Kidney (tissue), 14 donors: ENCODE data around the gene MRGPRD. TPM values are rescaled to one million over a fixed set of nuclear protein-coding genes. Genes with fewer than 3 reads are reported as not detected.

Source experiments
- DNase-seq, 5 donors: peaks; one replicate each; pipeline ENCODE4 v3.0.0-alpha.2; 2013 to 2020
- FAIRE-seq: peaks from 2 replicates; lab custom pipeline; 2012; peaks lifted over from hg19 to GRCh38; lab: Jason Lieb, UNC
- H3K27ac ChIP-seq, 2 donors: one replicate each; pipeline ENCODE4 v1.7.0; 2013; ENCODE audit warnings: low read depth in 2 of 2, low read length in 2 of 2, inconsistent platforms in 1 of 2
- H3K27me3 ChIP-seq: one replicate; pipeline ENCODE4 v1.7.1; 2013; ENCODE audit warnings: low read length, inconsistent platforms; ENCODE audit not compliant: control insufficient read depth, insufficient read depth
- H3K36me3 ChIP-seq, 3 donors: one replicate each; pipeline versions ENCODE4 v1.7.0 to v1.7.1; 2013; ENCODE audit warnings: low read length in 3 of 3, control low read depth in 1 of 3, inconsistent platforms in 1 of 3; ENCODE audit not compliant: insufficient read depth in 3 of 3, control insufficient read depth in 2 of 3
- H3K4me1 ChIP-seq, 3 donors: one replicate each; pipeline versions ENCODE4 v1.7.0 to v1.7.1; 2013; ENCODE audit warnings: low read length in 3 of 3, inconsistent platforms in 1 of 3, low read depth in 1 of 3; ENCODE audit not compliant: control insufficient read depth in 2 of 3, insufficient read depth in 2 of 3
- H3K4me3 ChIP-seq, 3 donors: one replicate each; pipeline versions ENCODE4 v1.7.0 to v1.8.1; 2013; ENCODE audit warnings: low read length in 3 of 3, control low read depth in 1 of 3, inconsistent platforms in 1 of 3
- H3K9ac ChIP-seq, 3 donors: one replicate each; pipeline versions ENCODE4 v1.7.0 to v1.7.1; 2013; ENCODE audit warnings: low read length in 3 of 3, control low read depth in 1 of 3, inconsistent platforms in 1 of 3
- H3K9me3 ChIP-seq, 3 donors: one replicate each; pipeline versions ENCODE4 v1.7.0 to v1.7.1; 2013; ENCODE audit warnings: low read length in 3 of 3, control low read depth in 1 of 3, inconsistent platforms in 1 of 3; ENCODE audit not compliant: control insufficient read depth in 2 of 3, insufficient read depth in 1 of 3
- CTCF ChIP-seq: IDR thresholded peaks from 3 replicates; pipeline ENCODE4 v1.5.1; 2012; ENCODE audit warnings: mild to moderate bottlenecking, moderate library complexity, borderline replicate concordance; ENCODE audit not compliant: insufficient read depth; ENCODE audit errors: extremely low read depth
- intact Hi-C: fragments of 100-400 bp; cut with DNase I; formaldehyde crosslinking; loops from one replicate; pipeline ENCODE4 v1.11.1; 2022
- polyA plus RNA-seq: library from polyadenylated mRNA; stranded (reverse); fragments of 350-450 nt; fragmentation: Illumina TruSeq; extraction: RNeasy Lipid Tissue Mini Kit (QIAGEN cat#74804); gene quantifications from one replicate; pipeline ENCODE4 v1.2.3, GENCODE V29; 2014; ENCODE audit warnings: low read depth, low replicate concordance; ENCODE audit not compliant: insufficient read depth
- total RNA-seq: library from RNA; stranded (reverse); fragmentation: NEBNext Ultra II Directional; extraction: Animal tissue kit (Norgen Biotek cat#: 25700); gene quantifications from one replicate; pipeline ENCODE4 v1.2.1, GENCODE V29; 2021
- donor health status: control.
- donor health status: control.
- donor health status: control.
- donor health status: control.
- donor health status: control.
- donor health status: DM: yes; HTN: yes; CAD: no.
- donor health status: Normal renal cell carcinoma (clear cell type).

MRGPRD gene
- total and polyA plus RNA-seq, 2 donors from 2014 or later, result not detected

GRCh38 chr11:68987211-68987610, 6.4 kb upstream of the MRGPRD start:
- peaks cover 0 to 2% (median 0%) of the 10 kb centered on the region in 3 donors for H3K9me3 ChIP-seq
- DNase-seq, result no peak
- no peak overlapping the region for H3K27ac ChIP-seq
- H3K4me1 ChIP-seq, result no peaks in the 10 kb centered on the region
- intact Hi-C loops, result no loop called here
- H3K36me3 ChIP-seq, result no peaks in the 10 kb centered on the region
- no peak for TF ChIP-seq CTCF
- H3K9ac ChIP-seq, result no peak overlapping the region
- no peaks in the 10 kb centered on the region for H3K27me3 ChIP-seq
- H3K4me3 ChIP-seq, result no peak overlapping the region
- FAIRE-seq, result no peak

DNA sequence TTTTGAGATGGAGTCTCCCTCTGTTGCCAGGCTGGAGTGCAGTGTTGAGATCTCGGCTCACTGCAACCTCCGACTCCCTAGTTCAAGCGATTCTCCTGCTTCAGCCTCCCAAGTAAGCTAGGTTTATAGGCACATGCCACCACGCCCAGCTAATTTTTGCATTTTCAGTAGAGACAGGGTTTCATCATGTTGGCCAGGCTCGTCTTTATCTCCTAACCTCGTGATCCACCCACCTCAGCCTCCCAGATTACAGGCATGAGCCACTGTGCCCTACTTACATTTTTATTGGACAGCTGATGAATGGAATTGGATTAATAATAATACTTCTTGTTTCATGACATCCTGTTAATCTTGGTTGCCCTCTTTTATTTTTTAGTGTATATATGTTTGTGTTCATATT, 3.0 kb upstream of the MRGPRD start:
- Histone ChIP-seq H3K27me3 (no peaks in the 10 kb centered on the region), H3K27ac (no peak overlapping the region), H3K9me3 (peaks cover 0 to 7% (median 0%) of the 10 kb centered on the region in 3 donors), H3K9ac (no peak overlapping the region), H3K36me3 (no peaks in the 10 kb centered on the region), H3K4me3 (no peak overlapping the region), H3K4me1 (no peaks in the 10 kb centered on the region)
- peak in 1 of 5 donors; percentile 3 for DNase-seq
- no peak for FAIRE-seq
- TF ChIP-seq CTCF, result no peak
- intact Hi-C loops, result no loop called here

- H3K27me3 ChIP-seq, result no peaks in the 10 kb centered on the region
- intact Hi-C loops, result no loop called here
- no peak for TF ChIP-seq CTCF
These were observed 1.3 kb upstream of the MRGPRD start for GRCh38 chr11:68982134-68982533.

More at GRCh38 chr11:68982134-68982533, 1.3 kb upstream of the MRGPRD start:
- DNase-seq (no peak), FAIRE-seq (no peak)
- Histone ChIP-seq H3K27ac (no peak overlapping the region), H3K4me1 (no peaks in the 10 kb centered on the region), H3K9ac (no peak overlapping the region), H3K36me3 (no peaks in the 10 kb centered on the region), H3K4me3 (no peak overlapping the region), H3K9me3 (peaks cover 0 to 7% (median 0%) of the 10 kb centered on the region in 3 donors)
